Left ventricle myocardium inferior (tissue), 1 donor: ENCODE data around the gene ZNF765. TPM values are rescaled to one million over a fixed set of nuclear protein-coding genes. Genes with fewer than 3 reads are reported as not detected.
"Not testable (repeated sequence)": the region's sequence is repeated elsewhere in the genome, so short reads cannot be mapped to it uniquely, and the experiment has no call there.

Experiments
- DNase-seq: peaks from one replicate; pipeline ENCODE4 v3.0.0-alpha.2; 2020
- H3K27ac ChIP-seq: fragments of 200-600 bp; replicated peaks from 2 replicates; pipeline ENCODE4 v1.8.0; 2021
- H3K27me3 ChIP-seq: fragments of 200-600 bp; 2 replicates; pipeline ENCODE4 v1.8.0; 2021; ENCODE audit warnings: low read depth
- H3K36me3 ChIP-seq: fragments of 200-600 bp; 2 replicates; pipeline ENCODE4 v1.8.0; 2021
- H3K4me1 ChIP-seq: fragments of 200-600 bp; 2 replicates; pipeline ENCODE4 v1.8.0; 2021
- H3K4me3 ChIP-seq: fragments of 200-600 bp; 2 replicates; pipeline ENCODE4 v1.8.0; 2021; ENCODE audit warnings: mild to moderate bottlenecking, moderate library complexity
- H3K9me3 ChIP-seq: fragments of 200-600 bp; replicated peaks from 2 replicates; pipeline ENCODE4 v1.8.0; 2021
- intact Hi-C: fragments of 100-400 bp; cut with micrococcal nuclease; formaldehyde crosslinking; loops from one replicate; pipeline ENCODE4 v1.11.0; 2022
- total RNA-seq: library from RNA; stranded (reverse); fragmentation: NEBNext Ultra II Directional; extraction: Animal tissue kit (Norgen Biotek cat#: 25700); gene quantifications from one replicate; pipeline ENCODE4 v1.2.1, GENCODE V29; 2021
- TF ChIP-seq, protein P1 (sequence below): fragments of 200-600 bp; IDR thresholded peaks from 2 replicates; pipeline ENCODE4 v1.8.0; 2021; ENCODE audit warnings: antibody characterized with exemption, mild to moderate bottlenecking, borderline replicate concordance
- donor health status: DM: no; HTN: yes; CAD: no; lungs with severe emphysema.

The ZNF765 gene
- total RNA-seq, 1 donor from 2014 or later: 4.0 TPM

DNA sequence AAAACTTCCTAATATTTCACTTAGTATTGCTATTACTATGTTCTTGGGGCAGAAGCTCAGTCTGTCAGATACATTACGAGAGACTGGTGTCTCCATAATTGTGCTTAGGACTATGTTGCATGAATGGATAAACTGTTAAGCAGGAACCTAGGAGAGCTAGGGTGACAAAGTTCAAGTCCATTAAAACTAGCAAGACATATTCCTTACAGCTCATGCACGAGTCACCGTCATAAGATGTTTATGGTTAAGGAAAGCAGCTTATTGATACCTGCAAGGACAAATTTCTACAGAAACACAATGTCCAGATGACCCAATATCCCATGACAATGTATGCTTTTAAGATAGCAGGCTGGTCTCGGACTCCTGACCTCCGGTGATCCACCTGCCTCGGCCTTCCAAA, 66.9 kb downstream of the ZNF765 start:
- Histone ChIP-seq H3K27ac (no peak overlapping the region), H3K36me3 (peaks cover 8% of the 10 kb centered on the region), H3K4me3 (no peak overlapping the region), H3K9me3 (peaks cover 23% of the 10 kb centered on the region), H3K4me1 (peaks cover 4% of the 10 kb centered on the region), H3K27me3 (peaks cover 21% of the 10 kb centered on the region)
- TF ChIP-seq, protein P1, sequence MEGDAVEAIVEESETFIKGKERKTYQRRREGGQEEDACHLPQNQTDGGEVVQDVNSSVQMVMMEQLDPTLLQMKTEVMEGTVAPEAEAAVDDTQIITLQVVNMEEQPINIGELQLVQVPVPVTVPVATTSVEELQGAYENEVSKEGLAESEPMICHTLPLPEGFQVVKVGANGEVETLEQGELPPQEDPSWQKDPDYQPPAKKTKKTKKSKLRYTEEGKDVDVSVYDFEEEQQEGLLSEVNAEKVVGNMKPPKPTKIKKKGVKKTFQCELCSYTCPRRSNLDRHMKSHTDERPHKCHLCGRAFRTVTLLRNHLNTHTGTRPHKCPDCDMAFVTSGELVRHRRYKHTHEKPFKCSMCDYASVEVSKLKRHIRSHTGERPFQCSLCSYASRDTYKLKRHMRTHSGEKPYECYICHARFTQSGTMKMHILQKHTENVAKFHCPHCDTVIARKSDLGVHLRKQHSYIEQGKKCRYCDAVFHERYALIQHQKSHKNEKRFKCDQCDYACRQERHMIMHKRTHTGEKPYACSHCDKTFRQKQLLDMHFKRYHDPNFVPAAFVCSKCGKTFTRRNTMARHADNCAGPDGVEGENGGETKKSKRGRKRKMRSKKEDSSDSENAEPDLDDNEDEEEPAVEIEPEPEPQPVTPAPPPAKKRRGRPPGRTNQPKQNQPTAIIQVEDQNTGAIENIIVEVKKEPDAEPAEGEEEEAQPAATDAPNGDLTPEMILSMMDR: no peak
- intact Hi-C loops: no loop called here
- no peak for DNase-seq

DNA sequence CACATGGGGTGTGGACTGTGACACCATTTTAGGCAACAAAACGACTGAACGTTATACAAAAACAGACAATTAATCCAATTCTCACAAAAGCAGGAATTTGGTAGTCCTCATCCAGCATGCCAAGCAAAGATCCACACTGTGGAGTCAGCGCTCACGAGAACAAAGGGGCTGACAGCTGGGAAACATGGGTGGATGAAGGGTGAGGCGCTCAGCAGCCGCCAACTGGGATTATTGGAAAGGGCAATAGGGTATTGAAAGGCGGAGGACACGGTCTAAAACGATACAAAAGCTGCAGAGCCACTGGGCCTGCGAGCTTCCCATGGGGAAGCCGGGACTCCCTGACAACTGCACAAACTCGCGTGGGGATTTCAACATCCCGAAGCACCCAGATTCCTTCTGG, 67.9 kb downstream of the ZNF765 start:
- no peaks in the 10 kb centered on the region for H3K36me3 ChIP-seq
- peaks cover 21% of the 10 kb centered on the region for H3K27me3 ChIP-seq
- intact Hi-C loops: no loop called here
- H3K27ac ChIP-seq: no peak overlapping the region
- no peak for DNase-seq
- peak overlapping the region; percentile 23 for H3K4me3 ChIP-seq
- H3K9me3 ChIP-seq: peaks cover 13% of the 10 kb centered on the region
- peaks cover 12% of the 10 kb centered on the region for H3K4me1 ChIP-seq
- TF ChIP-seq, protein P1: no peak

DNA sequence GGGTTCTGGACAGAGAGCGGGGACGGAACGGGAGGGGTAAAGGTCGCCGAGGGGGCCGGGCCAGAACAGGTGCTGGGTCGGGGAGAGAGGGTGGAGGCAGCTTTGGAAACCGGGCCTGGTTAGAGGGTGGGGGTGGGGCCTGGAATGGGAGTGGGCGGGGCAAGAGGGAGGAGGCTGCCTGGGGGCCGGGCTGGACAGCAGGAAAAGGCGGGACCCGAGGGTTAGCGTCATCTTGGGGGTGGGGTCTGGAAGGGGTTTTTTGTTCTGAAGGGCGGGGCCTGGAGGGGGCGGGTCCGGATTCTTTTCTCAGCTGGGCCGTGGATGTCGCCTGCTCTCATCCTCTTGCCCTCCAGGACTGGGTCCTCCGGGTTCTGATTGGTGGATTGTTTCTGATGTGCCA, 68.3 kb downstream of the ZNF765 start:
- Histone ChIP-seq H3K36me3 (no peaks in the 10 kb centered on the region), H3K4me3 (peak overlapping the region; percentile 23), H3K9me3 (peaks cover 9% of the 10 kb centered on the region), H3K27ac (no peak overlapping the region), H3K4me1 (peaks cover 16% of the 10 kb centered on the region), H3K27me3 (peaks cover 21% of the 10 kb centered on the region)
- TF ChIP-seq, protein P1: no peak
- intact Hi-C loops: no loop called here
- DNase-seq: peak; percentile 41

DNA sequence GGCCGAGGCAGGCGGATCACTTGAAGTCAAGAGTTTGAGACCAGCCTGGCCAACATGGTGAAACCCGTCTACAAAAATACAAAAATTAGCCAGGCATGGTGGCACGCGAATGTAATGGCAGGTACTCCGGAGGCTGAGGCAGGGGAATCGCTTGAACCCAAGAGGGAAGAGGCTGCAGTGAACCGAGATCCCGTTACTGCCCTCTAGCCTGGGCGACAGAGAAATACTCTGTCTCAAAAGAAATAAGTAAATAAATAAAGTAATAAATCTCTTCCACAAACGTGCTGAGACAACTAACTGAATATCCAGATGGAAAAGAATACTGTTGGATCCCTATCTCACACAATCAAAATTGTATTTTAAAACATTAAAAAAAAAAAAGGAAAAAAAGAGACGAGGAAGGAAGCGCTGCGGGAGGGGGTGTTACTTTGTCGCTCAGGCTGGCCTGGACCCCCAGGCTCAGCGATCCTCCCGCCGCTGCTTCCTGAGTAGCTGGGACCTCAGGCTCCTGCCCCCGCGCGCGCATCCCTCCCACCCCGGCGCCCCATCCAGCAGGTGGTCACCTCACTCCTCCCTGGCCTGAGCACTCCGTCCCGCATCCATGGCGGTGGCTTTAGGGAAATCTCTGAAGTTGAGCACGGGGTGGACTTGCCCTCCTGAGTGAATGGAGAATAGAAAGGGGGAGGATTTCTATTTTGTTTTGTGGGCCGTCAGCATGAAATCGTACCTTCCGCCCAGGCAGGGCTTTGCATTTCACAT, 72.0 kb downstream of the ZNF765 start:
- Histone ChIP-seq H3K27ac (peak overlapping the region; percentile 79), H3K27me3 (peaks cover 21% of the 10 kb centered on the region), H3K9me3 (no peaks in the 10 kb centered on the region), H3K4me3 (peak overlapping the region; percentile 79), H3K4me1 (peaks cover 27% of the 10 kb centered on the region), H3K36me3 (no peaks in the 10 kb centered on the region)
- intact Hi-C loops: no loop called here
- TF ChIP-seq, protein P1: no peak
- DNase-seq: peak; percentile 19

DNA sequence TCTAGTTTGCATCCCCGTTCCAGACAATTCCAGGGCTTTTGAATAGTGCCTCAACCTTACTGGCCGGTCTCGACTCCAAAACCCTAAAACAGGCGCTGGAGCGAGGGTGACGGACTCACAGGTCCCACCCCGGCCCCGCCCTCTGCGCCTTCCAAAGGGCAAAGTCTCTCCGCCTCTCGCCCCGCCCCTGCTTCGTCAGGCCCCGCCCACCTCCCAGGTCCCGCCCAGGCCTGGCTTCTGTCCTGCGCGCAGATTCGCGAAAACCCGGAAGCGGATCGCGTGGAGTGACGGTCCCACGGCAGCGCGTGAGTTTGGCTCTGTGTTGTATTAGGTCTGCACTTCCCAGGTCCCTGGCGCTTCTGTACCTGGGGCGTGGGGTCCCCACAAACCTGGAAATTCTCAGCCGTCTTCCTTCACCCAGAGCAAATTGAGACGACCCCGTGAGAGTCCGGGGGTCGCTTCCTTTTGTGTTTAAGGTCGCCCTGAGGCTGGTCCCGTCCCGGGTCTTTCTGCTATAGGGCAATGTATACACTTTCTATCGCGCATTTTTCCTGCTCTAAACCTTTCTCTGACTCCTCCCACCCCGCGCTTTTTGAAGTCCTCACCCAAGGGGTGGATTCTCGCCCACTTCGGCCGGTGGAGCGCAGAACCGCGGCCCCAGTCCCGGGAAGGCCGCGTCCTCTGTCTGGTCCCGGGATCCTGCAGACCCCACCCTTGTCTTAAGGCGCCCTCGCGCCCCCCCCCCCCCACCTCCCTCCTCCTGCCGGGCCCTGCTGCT, 72.7 kb downstream of the ZNF765 start, which contains the start of gene ZNF813:
Gene ZNF813, plus strand, starts transcription at position 249 of the 778 bp plus-strand sequence. CDS start 16,090 bp downstream, outside the sequence.
- DNase-seq: peak; percentile 97
- intact Hi-C loops: no loop called here

DNA sequence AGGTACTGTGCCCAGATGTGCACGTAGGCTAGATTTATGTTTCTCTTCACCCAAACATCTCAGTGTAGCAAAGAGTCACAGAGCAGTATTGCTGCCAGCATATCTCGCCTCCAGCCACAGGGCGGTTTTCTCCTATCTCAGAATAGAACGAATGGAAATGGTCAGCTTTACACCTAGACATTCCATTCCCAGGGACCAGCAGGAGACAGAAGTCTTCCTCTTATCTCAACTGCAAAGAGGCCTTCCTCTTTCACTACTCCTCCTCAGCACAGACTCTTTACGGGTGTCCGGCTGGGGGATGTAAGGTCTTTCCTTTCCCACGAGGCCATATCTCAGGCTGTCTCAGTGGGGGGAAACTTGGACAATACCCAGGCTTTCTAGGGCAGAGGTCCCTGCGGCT, 73.7 kb downstream of the ZNF765 start:
- intact Hi-C loops, DNase-seq, H3K27ac ChIP-seq, H3K36me3 ChIP-seq, H3K9me3 ChIP-seq: not testable (repeated sequence)
- Histone ChIP-seq H3K4me1 (peaks cover 27% of the 10 kb centered on the region), H3K4me3 (peak overlapping the region; percentile 79), H3K27me3 (peaks cover 19% of the 10 kb centered on the region)

More for the DNA sequence above, 72.7 kb downstream of the ZNF765 start, which contains the start of gene ZNF813:
- Histone ChIP-seq H3K27ac (peak within 1 kb of the TSS; percentile 79), H3K4me3 (peak within 1 kb of the TSS; percentile 79), H3K36me3 (no peaks in the 10 kb centered on the region), H3K4me1 (peaks cover 27% of the 10 kb centered on the region), H3K27me3 (peaks cover 21% of the 10 kb centered on the region), H3K9me3 (no peaks in the 10 kb centered on the region)
- TF ChIP-seq, protein P1: no peak
